H7 (cell line): ENCODE measurements around the gene NUDT14. TPM values are rescaled to one million over a fixed set of nuclear protein-coding genes. Genes with fewer than 3 reads are reported as not detected.
A peak's percentile ranks its signal among the peaks of the same experiment; 100 is the strongest.

Experiments used
- DNase-seq: peaks from one replicate; pipeline ENCODE4 v3.0.0; 2012
- H3K27me3 ChIP-seq: 2 replicates; pipeline ENCODE4 v1.6.0; 2011; ENCODE audit warnings: mild to moderate bottlenecking, low read length; ENCODE audit not compliant: control insufficient read depth, insufficient read depth
- H3K36me3 ChIP-seq: replicated peaks from 2 replicates; pipeline ENCODE4 v1.5.1; 2011; ENCODE audit warnings: low read length; ENCODE audit not compliant: control insufficient read depth, insufficient read depth
- H3K4me3 ChIP-seq: 2 replicates; pipeline ENCODE4 v1.5.1; 2011; ENCODE audit warnings: low read depth, mild to moderate bottlenecking, control low read depth, low read length, moderate library complexity; ENCODE audit not compliant: insufficient read depth
- total RNA-seq: library from RNA; depleted of rRNA; stranded (reverse); fragments of >200 nt; shearing (Covaris generic); gene quantifications from 2 replicates; pipeline ENCODE4 v1.2.3, GENCODE V29; 2014; rRNA removed

The NUDT14 gene
- total RNA-seq: 30.4 and 33.6 TPM in 2 replicates

DNA sequence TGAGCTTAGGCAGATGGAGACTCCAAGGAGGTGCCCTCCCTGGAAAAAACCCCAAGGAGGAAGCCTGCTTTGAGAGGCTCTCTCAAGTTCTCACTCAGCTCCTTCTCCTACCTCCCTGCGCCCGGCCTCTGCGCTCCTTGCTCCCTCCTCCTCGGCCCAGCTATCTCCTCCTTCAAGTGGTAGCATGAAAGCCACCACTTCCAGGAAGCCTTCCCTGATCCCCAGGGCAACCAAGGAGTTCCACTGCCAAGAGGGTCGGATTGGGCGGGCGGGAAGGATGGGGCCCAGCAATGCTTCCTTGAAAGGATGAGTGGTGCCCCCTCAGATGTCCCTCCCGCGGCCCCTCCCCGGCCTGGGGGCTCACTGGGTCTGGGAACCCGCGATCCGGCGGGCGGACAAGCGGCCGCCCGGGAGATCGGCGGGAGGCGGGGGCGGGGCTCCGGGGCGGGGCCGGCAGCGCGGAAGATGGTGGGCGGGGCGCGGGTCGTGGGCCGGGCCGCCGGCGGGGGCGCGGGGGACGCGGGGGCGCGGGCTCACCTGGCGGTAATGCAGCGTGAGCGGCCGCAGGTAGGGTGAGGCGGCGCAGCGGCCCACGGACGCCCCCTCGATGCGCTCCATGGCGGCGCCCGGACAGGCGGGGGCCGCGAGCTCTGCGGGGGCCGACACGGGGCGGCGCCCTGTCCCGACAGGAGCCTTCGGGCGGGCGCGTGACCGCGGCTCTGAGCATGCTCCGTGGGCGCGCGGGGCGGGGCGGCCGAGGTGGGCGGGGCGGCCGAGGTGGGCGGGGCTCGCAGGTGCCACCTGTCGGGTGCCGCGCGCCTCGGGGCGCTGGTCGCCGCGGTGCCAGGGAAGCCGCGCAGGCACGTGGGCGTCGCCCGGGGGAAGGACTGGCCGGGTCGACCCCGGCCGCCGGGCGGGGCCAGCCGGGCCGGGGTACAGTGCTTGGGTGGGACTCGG lies at the start of gene NUDT14:
TSS of gene NUDT14 (minus strand) at position 721 of the 957 bp plus-strand sequence. CDS start at position 618, 103 bp downstream.
- peak; percentile 99 for DNase-seq
- Histone ChIP-seq H3K27me3 (peaks cover 2% of the 10 kb centered on the region), H3K4me3 (peak within 1 kb of the TSS; percentile 49), H3K36me3 (no peaks in the 10 kb centered on the region)

DNA sequence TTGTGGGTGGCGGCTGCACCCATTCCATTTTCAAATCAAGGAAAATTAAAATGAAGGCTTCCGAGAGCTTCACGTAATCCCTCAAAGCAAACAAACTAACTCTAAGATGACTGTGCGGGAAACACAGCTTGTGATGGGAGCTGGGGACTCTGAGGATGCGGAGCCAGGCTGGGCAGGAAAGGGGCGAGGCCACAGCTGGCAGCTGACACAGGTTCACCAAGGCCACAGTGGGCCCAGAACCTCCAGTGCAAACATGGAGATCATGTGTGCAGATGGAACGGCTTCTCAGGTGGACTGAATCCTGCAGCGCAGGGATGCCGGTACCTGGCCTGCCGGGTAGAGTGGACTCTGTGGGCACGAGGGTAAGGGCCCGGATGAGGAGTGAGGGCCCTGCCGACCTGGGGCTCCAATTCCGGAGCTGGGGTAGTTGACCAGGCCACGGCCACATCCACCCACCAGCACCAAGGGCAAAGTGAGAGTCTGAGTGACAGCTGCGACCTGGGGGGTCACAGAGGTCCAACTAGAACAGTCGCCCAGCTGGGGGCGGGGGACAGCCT lies 48.1 kb upstream of the NUDT14 start:
- no peak for DNase-seq
- no peak overlapping the region for H3K4me3 ChIP-seq
- no peaks in the 10 kb centered on the region for H3K36me3 ChIP-seq
- H3K27me3 ChIP-seq: no peaks in the 10 kb centered on the region

DNA sequence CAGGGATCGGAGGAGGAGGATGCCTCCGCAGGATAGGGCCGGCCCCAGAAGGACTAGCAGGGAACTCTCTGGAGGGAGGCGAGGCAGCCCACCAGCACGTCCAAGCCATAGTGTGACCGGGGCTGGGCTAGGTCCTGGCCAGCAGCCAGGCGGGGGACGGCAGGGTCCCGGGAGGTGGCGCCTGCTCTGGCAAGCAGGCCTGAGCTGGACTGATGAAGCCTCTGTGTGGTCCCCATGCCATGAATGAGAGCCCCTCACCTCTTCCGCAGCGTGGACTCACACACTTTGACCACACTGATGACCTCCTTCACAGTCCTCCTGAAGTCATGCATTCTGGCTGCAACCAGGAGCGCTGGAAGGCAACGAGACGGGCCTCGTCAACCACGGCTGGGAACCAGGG lies 47.5 kb upstream of the NUDT14 start:
- DNase-seq: no peak
- Histone ChIP-seq H3K4me3 (no peak overlapping the region), H3K36me3 (no peaks in the 10 kb centered on the region), H3K27me3 (no peaks in the 10 kb centered on the region)

GRCh38 chr14:105227346-105227745 lies 46.2 kb upstream of the NUDT14 start:
- Histone ChIP-seq H3K4me3 (no peak overlapping the region), H3K36me3 (no peaks in the 10 kb centered on the region), H3K27me3 (no peaks in the 10 kb centered on the region)
- no peak for DNase-seq

DNA sequence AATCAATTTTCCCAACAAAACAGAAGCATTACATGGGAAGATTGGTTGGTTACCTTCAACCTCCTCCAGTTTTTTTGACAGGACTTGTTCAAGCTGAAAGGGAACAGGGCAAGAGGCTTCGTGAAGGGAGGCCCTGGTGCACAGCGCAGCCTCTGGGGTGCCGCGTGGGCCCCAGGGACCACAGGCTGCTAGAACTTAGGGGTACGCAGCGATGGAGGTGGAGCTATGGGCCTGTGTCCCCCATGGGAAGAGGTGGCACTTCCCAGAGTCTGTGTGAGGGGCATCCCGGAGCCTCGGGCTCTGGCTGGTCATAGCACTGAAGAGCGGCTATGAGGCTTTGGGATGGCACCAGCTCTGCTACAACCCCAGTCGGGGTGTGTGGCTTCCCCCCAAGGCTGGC lies 45.1 kb upstream of the NUDT14 start:
- DNase-seq: no peak
- Histone ChIP-seq H3K4me3 (no peak overlapping the region), H3K27me3 (no peaks in the 10 kb centered on the region), H3K36me3 (no peaks in the 10 kb centered on the region)

GRCh38 chr14:105224845-105225570 lies 43.9 kb upstream of the NUDT14 start:
- Histone ChIP-seq H3K4me3 (no peak overlapping the region), H3K27me3 (no peaks in the 10 kb centered on the region), H3K36me3 (no peaks in the 10 kb centered on the region)
- DNase-seq: no peak

- no peak for DNase-seq
- H3K27me3 ChIP-seq: no peaks in the 10 kb centered on the region
- no peak overlapping the region for H3K4me3 ChIP-seq
- H3K36me3 ChIP-seq: no peaks in the 10 kb centered on the region; the same call in 1 of the 2 replicates
These were observed 42.8 kb upstream of the NUDT14 start for GRCh38 chr14:105223770-105224544.

GRCh38 chr14:105223260-105223659 lies 42.1 kb upstream of the NUDT14 start:
- no peak for DNase-seq
- H3K4me3 ChIP-seq: no peak overlapping the region
- no peaks in the 10 kb centered on the region for H3K27me3 ChIP-seq
- H3K36me3 ChIP-seq: no peaks in the 10 kb centered on the region; the same call in 1 of the 2 replicates

GRCh38 chr14:105221598-105222178 lies 40.6 kb upstream of the NUDT14 start:
- DNase-seq: no peak
- no peak overlapping the region for H3K4me3 ChIP-seq
- no peaks in the 10 kb centered on the region; the same call in 1 of the 2 replicates for H3K36me3 ChIP-seq
- no peaks in the 10 kb centered on the region for H3K27me3 ChIP-seq

- H3K36me3 ChIP-seq: no peaks in the 10 kb centered on the region; the same call in 1 of the 2 replicates
- H3K27me3 ChIP-seq: no peaks in the 10 kb centered on the region
- no peak overlapping the region for H3K4me3 ChIP-seq
- no peak for DNase-seq
These were observed 39.8 kb upstream of the NUDT14 start for GRCh38 chr14:105220699-105221597.

DNA sequence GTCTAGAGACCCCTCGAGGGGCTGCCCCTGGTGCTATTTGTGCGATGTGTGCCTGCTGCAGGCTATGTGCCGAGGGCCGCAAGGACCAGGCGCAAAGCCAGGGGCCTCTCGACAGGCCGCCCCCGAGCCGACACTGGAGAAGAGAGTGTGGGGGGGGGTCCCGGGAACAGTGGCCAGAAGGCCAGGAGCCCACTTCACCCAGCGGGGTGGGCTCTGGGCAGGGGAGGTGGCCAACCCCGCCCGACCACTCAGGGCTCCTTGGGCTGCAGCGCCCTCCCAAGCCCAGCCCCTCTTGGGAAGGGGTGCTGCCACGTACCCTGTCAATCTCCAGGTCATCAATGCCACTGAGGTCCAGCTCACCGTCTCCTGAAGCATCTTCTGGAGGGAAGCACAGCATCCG lies 38.6 kb upstream of the NUDT14 start:
- Histone ChIP-seq H3K27me3 (no peaks in the 10 kb centered on the region), H3K36me3 (no peaks in the 10 kb centered on the region; the same call in 1 of the 2 replicates), H3K4me3 (no peak overlapping the region)
- no peak for DNase-seq

GRCh38 chr14:105219043-105219612 lies 38.0 kb upstream of the NUDT14 start:
- Histone ChIP-seq H3K4me3 (no peak overlapping the region), H3K36me3 (no peaks in the 10 kb centered on the region; the same call in 1 of the 2 replicates)

DNA sequence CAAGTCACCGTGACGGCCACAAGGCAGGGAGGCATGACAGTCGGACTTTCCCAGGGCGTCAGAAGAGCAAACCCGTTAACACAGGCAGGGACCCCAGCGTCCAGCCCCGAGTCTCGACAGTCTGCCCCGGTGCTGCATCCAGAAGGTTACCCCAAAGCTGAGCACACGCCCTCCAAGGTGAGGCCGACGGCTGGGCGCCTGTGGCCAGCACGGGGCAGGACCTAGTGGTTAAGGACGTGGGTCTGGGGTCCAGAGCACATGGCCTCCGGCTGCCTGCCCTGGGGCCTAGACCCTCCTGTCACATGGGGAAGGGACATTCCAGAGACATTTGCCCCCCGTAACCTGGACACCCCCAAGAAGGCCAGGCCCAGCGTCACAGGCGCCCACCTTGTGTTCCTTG lies 37.5 kb upstream of the NUDT14 start:
- H3K36me3 ChIP-seq: no peaks in the 10 kb centered on the region; the same call in 1 of the 2 replicates

More at GRCh38 chr14:105219043-105219612, 38.0 kb upstream of the NUDT14 start:
- no peak for DNase-seq
- no peaks in the 10 kb centered on the region for H3K27me3 ChIP-seq

More for the DNA sequence above, 37.5 kb upstream of the NUDT14 start:
- no peak for DNase-seq
- no peak overlapping the region for H3K4me3 ChIP-seq
- no peaks in the 10 kb centered on the region for H3K27me3 ChIP-seq
